HG03066 (cell line): ENCODE measurements around the gene GOLIM4.
"Not testable (repeated sequence)": the region's sequence is repeated elsewhere in the genome, so short reads cannot be mapped to it uniquely, and the experiment has no call there.

Experiments
- ATAC-seq: cut with Tn5 transposase; IDR thresholded peaks from one replicate; pipeline ENCODE4 v1.9.1; 2021; ENCODE audit warnings: low read depth; ENCODE audit not compliant: unreplicated experiment

GOLIM4 gene

GRCh38 chr3:168095611-168096209 is at the start of gene GOLIM4:
TSS of gene GOLIM4 (minus strand) at chr3:168095924. CDS start at chr3:168095285, 639 bp downstream.
- peak; percentile 74 for ATAC-seq

GRCh38 chr3:168141405-168141998 is 45.8 kb upstream of the GOLIM4 start:
- ATAC-seq = no peak

- no peak for ATAC-seq
Observed at GRCh38 chr3:168139947-168140346, 44.2 kb upstream of the GOLIM4 start.

GRCh38 chr3:168138421-168138820 is 42.7 kb upstream of the GOLIM4 start:
- no peak for ATAC-seq

GRCh38 chr3:168134931-168135330 is 39.2 kb upstream of the GOLIM4 start:
- no peak for ATAC-seq

GRCh38 chr3:168130250-168130649 is 34.5 kb upstream of the GOLIM4 start:
- ATAC-seq = not testable (repeated sequence)

- ATAC-seq = not testable (repeated sequence)
Observed at GRCh38 chr3:168128463-168128862, 32.7 kb upstream of the GOLIM4 start.

GRCh38 chr3:168127466-168127865 is 31.7 kb upstream of the GOLIM4 start:
- ATAC-seq = no peak

- ATAC-seq = no peak
Observed at GRCh38 chr3:168124791-168125190, 29.1 kb upstream of the GOLIM4 start.

GRCh38 chr3:168124291-168124690 is 28.6 kb upstream of the GOLIM4 start:
- no peak for ATAC-seq

- no peak for ATAC-seq
Observed at GRCh38 chr3:168123201-168124176, 27.8 kb upstream of the GOLIM4 start.

GRCh38 chr3:168121184-168122017 is 25.7 kb upstream of the GOLIM4 start:
- no peak for ATAC-seq

- no peak for ATAC-seq
Observed at GRCh38 chr3:168117853-168118313, 22.2 kb upstream of the GOLIM4 start.

- no peak for ATAC-seq
Observed at GRCh38 chr3:168117059-168117458, 21.3 kb upstream of the GOLIM4 start.

- no peak for ATAC-seq
Observed at GRCh38 chr3:168116279-168116678, 20.6 kb upstream of the GOLIM4 start.

GRCh38 chr3:168113848-168114247 is 18.1 kb upstream of the GOLIM4 start:
- no peak for ATAC-seq

GRCh38 chr3:168112894-168113293 is 17.2 kb upstream of the GOLIM4 start:
- no peak for ATAC-seq

- ATAC-seq = no peak
Observed at GRCh38 chr3:168104361-168104760, 8.6 kb upstream of the GOLIM4 start.

- no peak for ATAC-seq
Observed at GRCh38 chr3:168102735-168103410, 7.1 kb upstream of the GOLIM4 start.
